ENCODE measurements around the gene MTERF4.

GRCh38 chr2:241088376-241088775 is 13.7 kb downstream of the MTERF4 start:
- TF ChIP-seq ZFX (IDR thresholded peaks at IDR 0.05) (no peak), CTCF (conservative IDR thresholded peaks at IDR 0.05) (no peak)

Measured in C4-2B (cell line).